ENCODE results near the gene CFAP54. TPM values are rescaled to one million over a fixed set of nuclear protein-coding genes. Genes with fewer than 3 reads are reported as not detected.

The CFAP54 gene
- polyA plus RNA-seq, 1 donor from 2014 or later: 1.1 TPM

- H4K20me1 ChIP-seq (ENCODE audit: insufficient read depth): no peaks in the 10 kb centered on the region
- no peaks in the 10 kb centered on the region for H3K79me2 ChIP-seq (replicated peaks; ENCODE audit: insufficient read depth, low read length)
- no peak overlapping the region for H3K4me3 ChIP-seq (ENCODE audit: low read length)
- H2AFZ ChIP-seq (ENCODE audit: low read depth, low read length): no peak overlapping the region
- no peaks in the 10 kb centered on the region for H3K27me3 ChIP-seq (ENCODE audit: insufficient read depth, low read depth, low read length)
- TF ChIP-seq EP300 (conservative IDR thresholded peaks at IDR 0.05; ENCODE audit: poor library complexity, severe bottlenecking): no peak
- TF ChIP-seq, protein P1, sequence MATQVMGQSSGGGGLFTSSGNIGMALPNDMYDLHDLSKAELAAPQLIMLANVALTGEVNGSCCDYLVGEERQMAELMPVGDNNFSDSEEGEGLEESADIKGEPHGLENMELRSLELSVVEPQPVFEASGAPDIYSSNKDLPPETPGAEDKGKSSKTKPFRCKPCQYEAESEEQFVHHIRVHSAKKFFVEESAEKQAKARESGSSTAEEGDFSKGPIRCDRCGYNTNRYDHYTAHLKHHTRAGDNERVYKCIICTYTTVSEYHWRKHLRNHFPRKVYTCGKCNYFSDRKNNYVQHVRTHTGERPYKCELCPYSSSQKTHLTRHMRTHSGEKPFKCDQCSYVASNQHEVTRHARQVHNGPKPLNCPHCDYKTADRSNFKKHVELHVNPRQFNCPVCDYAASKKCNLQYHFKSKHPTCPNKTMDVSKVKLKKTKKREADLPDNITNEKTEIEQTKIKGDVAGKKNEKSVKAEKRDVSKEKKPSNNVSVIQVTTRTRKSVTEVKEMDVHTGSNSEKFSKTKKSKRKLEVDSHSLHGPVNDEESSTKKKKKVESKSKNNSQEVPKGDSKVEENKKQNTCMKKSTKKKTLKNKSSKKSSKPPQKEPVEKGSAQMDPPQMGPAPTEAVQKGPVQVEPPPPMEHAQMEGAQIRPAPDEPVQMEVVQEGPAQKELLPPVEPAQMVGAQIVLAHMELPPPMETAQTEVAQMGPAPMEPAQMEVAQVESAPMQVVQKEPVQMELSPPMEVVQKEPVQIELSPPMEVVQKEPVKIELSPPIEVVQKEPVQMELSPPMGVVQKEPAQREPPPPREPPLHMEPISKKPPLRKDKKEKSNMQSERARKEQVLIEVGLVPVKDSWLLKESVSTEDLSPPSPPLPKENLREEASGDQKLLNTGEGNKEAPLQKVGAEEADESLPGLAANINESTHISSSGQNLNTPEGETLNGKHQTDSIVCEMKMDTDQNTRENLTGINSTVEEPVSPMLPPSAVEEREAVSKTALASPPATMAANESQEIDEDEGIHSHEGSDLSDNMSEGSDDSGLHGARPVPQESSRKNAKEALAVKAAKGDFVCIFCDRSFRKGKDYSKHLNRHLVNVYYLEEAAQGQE (IDR thresholded peaks at IDR 0.05; ENCODE audit: borderline replicate concordance): no peak
- no peak for TF ChIP-seq EZH2 (IDR thresholded peaks at IDR 0.05; ENCODE audit: borderline replicate concordance, insufficient read depth, low read length, poor library complexity, severe bottlenecking)
- no peak for TF ChIP-seq SMC3 (conservative IDR thresholded peaks at IDR 0.05; ENCODE audit: poor library complexity)
- no peak for TF ChIP-seq POLR2AphosphoS5 (IDR thresholded peaks at IDR 0.05)
- TF ChIP-seq, protein P2, sequence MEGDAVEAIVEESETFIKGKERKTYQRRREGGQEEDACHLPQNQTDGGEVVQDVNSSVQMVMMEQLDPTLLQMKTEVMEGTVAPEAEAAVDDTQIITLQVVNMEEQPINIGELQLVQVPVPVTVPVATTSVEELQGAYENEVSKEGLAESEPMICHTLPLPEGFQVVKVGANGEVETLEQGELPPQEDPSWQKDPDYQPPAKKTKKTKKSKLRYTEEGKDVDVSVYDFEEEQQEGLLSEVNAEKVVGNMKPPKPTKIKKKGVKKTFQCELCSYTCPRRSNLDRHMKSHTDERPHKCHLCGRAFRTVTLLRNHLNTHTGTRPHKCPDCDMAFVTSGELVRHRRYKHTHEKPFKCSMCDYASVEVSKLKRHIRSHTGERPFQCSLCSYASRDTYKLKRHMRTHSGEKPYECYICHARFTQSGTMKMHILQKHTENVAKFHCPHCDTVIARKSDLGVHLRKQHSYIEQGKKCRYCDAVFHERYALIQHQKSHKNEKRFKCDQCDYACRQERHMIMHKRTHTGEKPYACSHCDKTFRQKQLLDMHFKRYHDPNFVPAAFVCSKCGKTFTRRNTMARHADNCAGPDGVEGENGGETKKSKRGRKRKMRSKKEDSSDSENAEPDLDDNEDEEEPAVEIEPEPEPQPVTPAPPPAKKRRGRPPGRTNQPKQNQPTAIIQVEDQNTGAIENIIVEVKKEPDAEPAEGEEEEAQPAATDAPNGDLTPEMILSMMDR (IDR thresholded peaks at IDR 0.05; ENCODE audit: poor library complexity, severe bottlenecking): no peak
- no peak for TF ChIP-seq TAF1 (IDR thresholded peaks at IDR 0.05; ENCODE audit: low read depth)
- no peak for TF ChIP-seq MXI1 (conservative IDR thresholded peaks at IDR 0.05; ENCODE audit: poor library complexity, severe bottlenecking)
- TF ChIP-seq RAD21 (conservative IDR thresholded peaks at IDR 0.05): no peak
- no peak overlapping the region for H3K27ac ChIP-seq (ENCODE audit: low read length)
- H3K4me2 ChIP-seq (ENCODE audit: low read length): no peak overlapping the region
- no peaks in the 10 kb centered on the region for H3F3A ChIP-seq (ENCODE audit: insufficient read depth, low read length, poor library complexity, severe bottlenecking)
- no peak overlapping the region for H3K9ac ChIP-seq (ENCODE audit: low read length)
- no peaks in the 10 kb centered on the region for H3K36me3 ChIP-seq (ENCODE audit: insufficient read depth, low read length)
- no peaks in the 10 kb centered on the region for H3K9me2 ChIP-seq (ENCODE audit: insufficient read depth, low read length)
- H3K9me3 ChIP-seq (ENCODE audit: low read length): no peaks in the 10 kb centered on the region
Observed at GRCh38 chr12:96635844-96636243, 146.5 kb downstream of the CFAP54 start.

- Histone ChIP-seq H3K79me2 (replicated peaks; ENCODE audit: insufficient read depth, low read length) (no peaks in the 10 kb centered on the region), H2AFZ (ENCODE audit: low read depth, low read length) (no peak overlapping the region), H3K4me3 (ENCODE audit: low read length) (no peak overlapping the region), H3K9me3 (ENCODE audit: low read length) (no peaks in the 10 kb centered on the region), H3F3A (ENCODE audit: insufficient read depth, low read length, poor library complexity, severe bottlenecking) (no peaks in the 10 kb centered on the region), H4K20me1 (ENCODE audit: insufficient read depth) (no peaks in the 10 kb centered on the region), H3K4me2 (ENCODE audit: low read length) (no peak overlapping the region), H3K9me2 (ENCODE audit: insufficient read depth, low read length) (no peaks in the 10 kb centered on the region), H3K36me3 (ENCODE audit: insufficient read depth, low read length) (no peaks in the 10 kb centered on the region), H3K9ac (ENCODE audit: low read length) (no peak overlapping the region), H3K27ac (ENCODE audit: low read length) (no peak overlapping the region), H3K27me3 (ENCODE audit: insufficient read depth, low read depth, low read length) (no peaks in the 10 kb centered on the region)
- TF ChIP-seq POLR2AphosphoS5 (IDR thresholded peaks at IDR 0.05): no peak
Observed at GRCh38 chr12:96636895-96637294, 147.5 kb downstream of the CFAP54 start.

- TF ChIP-seq POLR2AphosphoS5 (IDR thresholded peaks at IDR 0.05) (no peak), MXI1 (conservative IDR thresholded peaks at IDR 0.05; ENCODE audit: poor library complexity, severe bottlenecking) (no peak), EP300 (conservative IDR thresholded peaks at IDR 0.05; ENCODE audit: poor library complexity, severe bottlenecking) (no peak), TAF1 (IDR thresholded peaks at IDR 0.05; ENCODE audit: low read depth) (no peak), RAD21 (conservative IDR thresholded peaks at IDR 0.05) (no peak), EZH2 (IDR thresholded peaks at IDR 0.05; ENCODE audit: borderline replicate concordance, insufficient read depth, low read length, poor library complexity, severe bottlenecking) (no peak), SMC3 (conservative IDR thresholded peaks at IDR 0.05; ENCODE audit: poor library complexity) (no peak)
- TF ChIP-seq, protein P2 (IDR thresholded peaks at IDR 0.05; ENCODE audit: poor library complexity, severe bottlenecking): no peak
- TF ChIP-seq, protein P1 (IDR thresholded peaks at IDR 0.05; ENCODE audit: borderline replicate concordance): no peak
- no peaks in the 10 kb centered on the region for H3K9me2 ChIP-seq (ENCODE audit: insufficient read depth, low read length)
- no peak overlapping the region for H3K4me3 ChIP-seq (ENCODE audit: low read length)
- no peak overlapping the region for H2AFZ ChIP-seq (ENCODE audit: low read depth, low read length)
- no peaks in the 10 kb centered on the region for H4K20me1 ChIP-seq (ENCODE audit: insufficient read depth)
- H3K79me2 ChIP-seq (replicated peaks; ENCODE audit: insufficient read depth, low read length): no peaks in the 10 kb centered on the region
- no peaks in the 10 kb centered on the region for H3K27me3 ChIP-seq (ENCODE audit: insufficient read depth, low read depth, low read length)
- no peak overlapping the region for H3K27ac ChIP-seq (ENCODE audit: low read length)
- H3K9me3 ChIP-seq (ENCODE audit: low read length): no peaks in the 10 kb centered on the region
- H3K9ac ChIP-seq (ENCODE audit: low read length): no peak overlapping the region
- no peaks in the 10 kb centered on the region for H3F3A ChIP-seq (ENCODE audit: insufficient read depth, low read length, poor library complexity, severe bottlenecking)
- no peak overlapping the region for H3K4me2 ChIP-seq (ENCODE audit: low read length)
- no peaks in the 10 kb centered on the region for H3K36me3 ChIP-seq (ENCODE audit: insufficient read depth, low read length)
Observed at GRCh38 chr12:96648923-96649322, 159.5 kb downstream of the CFAP54 start.

All from neural cell (in vitro differentiated cells).